ENCODE results near the gene SLC6A4.

DNA sequence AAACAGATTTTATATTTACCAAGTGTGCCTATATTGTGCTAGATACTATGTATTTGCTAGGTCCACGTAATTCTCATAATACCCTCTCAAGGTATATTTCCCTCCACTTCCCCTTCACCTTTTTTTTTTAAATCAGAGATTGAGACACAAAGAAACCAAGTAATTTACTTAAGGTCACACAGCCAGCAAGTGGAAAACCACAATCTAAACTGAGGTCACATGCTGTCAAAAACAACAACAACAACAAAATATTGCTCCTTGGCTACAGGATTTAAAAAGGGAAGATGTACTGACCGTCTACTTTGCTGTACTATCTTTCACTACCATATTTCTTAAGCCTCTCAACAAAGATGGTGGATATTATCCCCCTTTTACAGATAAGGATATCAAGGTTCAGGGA, 40.4 kb upstream of the SLC6A4 start:
- TF ChIP-seq EZH2 (optimal IDR thresholded peaks at IDR 0.05; ENCODE audit: low read depth, low read length) (no peak), EZH2phosphoT487 (IDR thresholded peaks at IDR 0.05; ENCODE audit: low read length) (no peak)
- TF ChIP-seq, protein P1, sequence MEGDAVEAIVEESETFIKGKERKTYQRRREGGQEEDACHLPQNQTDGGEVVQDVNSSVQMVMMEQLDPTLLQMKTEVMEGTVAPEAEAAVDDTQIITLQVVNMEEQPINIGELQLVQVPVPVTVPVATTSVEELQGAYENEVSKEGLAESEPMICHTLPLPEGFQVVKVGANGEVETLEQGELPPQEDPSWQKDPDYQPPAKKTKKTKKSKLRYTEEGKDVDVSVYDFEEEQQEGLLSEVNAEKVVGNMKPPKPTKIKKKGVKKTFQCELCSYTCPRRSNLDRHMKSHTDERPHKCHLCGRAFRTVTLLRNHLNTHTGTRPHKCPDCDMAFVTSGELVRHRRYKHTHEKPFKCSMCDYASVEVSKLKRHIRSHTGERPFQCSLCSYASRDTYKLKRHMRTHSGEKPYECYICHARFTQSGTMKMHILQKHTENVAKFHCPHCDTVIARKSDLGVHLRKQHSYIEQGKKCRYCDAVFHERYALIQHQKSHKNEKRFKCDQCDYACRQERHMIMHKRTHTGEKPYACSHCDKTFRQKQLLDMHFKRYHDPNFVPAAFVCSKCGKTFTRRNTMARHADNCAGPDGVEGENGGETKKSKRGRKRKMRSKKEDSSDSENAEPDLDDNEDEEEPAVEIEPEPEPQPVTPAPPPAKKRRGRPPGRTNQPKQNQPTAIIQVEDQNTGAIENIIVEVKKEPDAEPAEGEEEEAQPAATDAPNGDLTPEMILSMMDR (IDR thresholded peaks at IDR 0.05; ENCODE audit: low read length), result no peak

Data from MM.1S (cell line).